Activated gamma-delta T cell treated with anti-CD3 and anti-CD28 coated beads, Interleukin-2, amount 50 U/mL, for 16 hours (primary cell): ENCODE results near the gene TMEM119.

Experiments used
- DNase-seq: peaks from one replicate; pipeline ENCODE4 v3.0.0-alpha.2; 2020; ENCODE audit warnings: low read depth

The TMEM119 gene

DNA sequence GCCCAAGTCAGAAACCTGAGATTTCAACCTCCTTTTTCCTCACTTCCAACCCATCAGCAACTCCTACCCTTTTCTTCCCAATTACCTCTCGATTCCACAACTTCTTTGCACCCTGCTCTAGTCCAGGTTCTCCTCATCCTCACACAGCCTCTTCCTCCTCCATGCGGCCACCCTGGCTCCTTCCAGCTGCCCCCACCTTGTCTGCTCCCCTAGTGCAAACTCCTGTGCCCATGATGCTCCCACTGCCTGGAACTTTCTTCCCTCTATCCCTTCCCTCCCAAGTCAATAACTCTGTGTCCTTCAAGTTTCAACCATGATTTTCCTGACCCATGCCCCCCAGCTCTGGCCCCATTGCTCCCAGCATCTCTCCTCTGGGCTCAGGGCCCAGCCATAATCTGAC is 18.5 kb upstream of the TMEM119 start:
- DNase-seq: no peak

DNA sequence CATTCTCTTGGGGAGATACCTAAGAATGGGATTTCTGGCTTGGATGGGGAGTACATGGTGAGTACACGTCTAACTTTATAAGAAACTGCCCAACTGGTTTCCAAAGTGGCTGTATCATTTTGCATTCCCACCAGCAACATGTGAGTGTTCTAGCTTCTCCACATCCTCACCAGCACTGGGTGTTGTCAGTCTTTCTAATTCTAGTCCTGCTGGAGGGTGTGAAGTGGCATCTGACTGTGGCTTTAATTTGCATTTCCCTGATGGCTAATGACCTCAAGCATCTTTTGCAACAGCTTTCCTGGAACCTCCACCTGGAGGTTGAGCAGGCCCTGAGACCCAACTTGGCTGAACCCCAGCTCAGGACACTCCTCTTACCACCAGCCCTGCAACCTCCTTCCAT is 18.0 kb upstream of the TMEM119 start:
- DNase-seq: no peak

DNA sequence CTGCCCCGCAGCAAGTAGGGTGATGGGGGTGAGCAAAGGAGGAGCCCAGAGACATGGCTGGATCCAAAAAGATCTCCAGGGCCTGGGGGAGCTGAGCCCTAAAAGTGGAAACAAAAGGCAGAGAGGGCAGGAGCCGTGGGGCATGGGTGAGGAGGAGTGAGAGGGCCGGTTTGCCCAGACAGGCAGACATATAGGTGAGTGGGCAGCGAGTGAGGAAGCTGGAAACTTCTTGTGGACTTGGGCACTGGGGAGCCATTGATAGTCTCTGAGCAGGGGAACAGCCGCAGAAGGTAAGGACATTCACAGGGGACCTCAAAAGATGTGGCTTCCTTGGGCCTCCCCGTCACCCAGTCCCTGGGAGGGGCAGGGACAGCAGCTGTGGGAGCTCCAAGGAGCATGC is 16.8 kb upstream of the TMEM119 start:
- DNase-seq: no peak

DNA sequence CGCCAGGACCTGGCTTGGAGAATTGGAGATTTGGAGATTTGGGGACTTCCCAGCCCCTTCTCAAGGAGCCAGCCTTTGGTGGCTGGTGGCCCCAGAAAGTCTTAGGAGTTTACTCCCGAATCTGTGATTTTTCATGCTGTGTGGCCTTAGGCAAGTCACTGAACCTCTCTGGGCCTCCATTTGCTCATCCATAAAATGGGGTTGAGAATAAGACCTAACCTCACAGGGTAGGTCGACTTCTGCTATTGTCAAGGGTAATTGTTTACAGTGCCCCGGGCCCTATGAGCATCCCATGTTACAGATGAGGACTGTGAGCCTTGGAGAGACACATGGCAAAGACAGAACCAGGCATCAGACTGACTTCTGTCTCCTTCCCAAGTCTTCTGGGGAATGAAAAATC is 16.2 kb upstream of the TMEM119 start:
- DNase-seq: no peak

DNA sequence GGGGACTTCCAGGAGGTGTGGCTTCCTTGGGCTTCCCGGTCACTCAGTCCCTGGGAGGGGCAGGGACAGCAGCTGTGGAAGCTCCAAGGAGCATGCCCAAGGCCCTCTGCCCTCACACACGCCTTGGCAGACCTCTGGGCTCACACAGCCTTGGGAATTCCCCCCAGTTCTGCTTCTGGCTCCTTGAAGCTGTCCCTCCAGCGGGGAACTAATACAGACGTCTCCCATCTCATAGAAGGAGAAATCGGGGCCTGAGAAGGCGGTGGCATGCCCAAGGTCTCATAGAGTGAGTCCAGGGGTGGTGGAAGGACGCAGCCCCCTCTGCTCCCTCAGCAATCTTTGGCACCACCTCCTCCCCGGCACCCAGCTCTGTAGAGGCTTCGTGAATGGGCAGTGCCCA is 15.7 kb upstream of the TMEM119 start:
- DNase-seq: no peak

GRCh38 chr12:108612788-108613282 is 15.0 kb upstream of the TMEM119 start:
- no peak for DNase-seq

GRCh38 chr12:108611884-108612415 is 14.1 kb upstream of the TMEM119 start:
- peak; percentile 55 for DNase-seq

DNA sequence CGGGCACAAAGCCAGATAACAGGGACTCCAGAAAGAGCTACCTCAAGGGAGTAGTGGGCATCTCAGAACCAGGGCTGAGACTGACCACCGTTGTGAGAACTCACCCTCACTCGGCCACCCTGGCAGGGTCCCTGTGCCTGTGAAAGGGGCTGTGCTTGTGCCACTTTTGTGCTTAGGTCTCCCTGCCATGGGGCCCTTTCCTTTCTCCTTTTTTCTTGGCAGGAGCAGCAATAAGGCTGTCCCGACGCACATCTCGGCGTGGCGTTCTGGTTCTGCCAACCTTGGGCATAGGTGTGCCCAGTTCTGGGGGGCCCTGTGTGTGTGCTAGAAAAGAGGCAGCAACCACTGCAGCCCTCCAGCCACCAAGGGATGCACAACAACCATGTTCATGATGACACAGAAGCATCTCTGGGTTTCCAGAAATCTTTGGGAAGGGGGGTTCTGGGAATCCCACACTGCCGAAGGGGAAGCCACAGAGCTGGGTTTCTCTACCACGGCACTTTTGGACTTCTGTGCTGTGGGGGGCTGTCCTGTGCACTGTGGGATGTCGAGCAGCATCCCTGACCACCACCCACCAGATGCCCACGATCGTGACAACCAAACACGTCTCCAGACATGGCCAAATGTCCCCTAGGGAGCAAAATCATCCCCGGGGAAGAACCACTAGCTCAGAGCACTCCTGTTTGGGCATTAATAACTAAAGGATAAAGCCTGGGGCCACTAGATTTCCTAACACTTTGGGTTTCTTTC is 13.1 kb upstream of the TMEM119 start:
- no peak for DNase-seq

GRCh38 chr12:108610336-108610815 is 12.5 kb upstream of the TMEM119 start:
- DNase-seq: no peak

GRCh38 chr12:108609537-108610335 is 11.9 kb upstream of the TMEM119 start:
- DNase-seq: no peak

- no peak for DNase-seq
Measured at GRCh38 chr12:108608616-108609015, 10.7 kb upstream of the TMEM119 start.

DNA sequence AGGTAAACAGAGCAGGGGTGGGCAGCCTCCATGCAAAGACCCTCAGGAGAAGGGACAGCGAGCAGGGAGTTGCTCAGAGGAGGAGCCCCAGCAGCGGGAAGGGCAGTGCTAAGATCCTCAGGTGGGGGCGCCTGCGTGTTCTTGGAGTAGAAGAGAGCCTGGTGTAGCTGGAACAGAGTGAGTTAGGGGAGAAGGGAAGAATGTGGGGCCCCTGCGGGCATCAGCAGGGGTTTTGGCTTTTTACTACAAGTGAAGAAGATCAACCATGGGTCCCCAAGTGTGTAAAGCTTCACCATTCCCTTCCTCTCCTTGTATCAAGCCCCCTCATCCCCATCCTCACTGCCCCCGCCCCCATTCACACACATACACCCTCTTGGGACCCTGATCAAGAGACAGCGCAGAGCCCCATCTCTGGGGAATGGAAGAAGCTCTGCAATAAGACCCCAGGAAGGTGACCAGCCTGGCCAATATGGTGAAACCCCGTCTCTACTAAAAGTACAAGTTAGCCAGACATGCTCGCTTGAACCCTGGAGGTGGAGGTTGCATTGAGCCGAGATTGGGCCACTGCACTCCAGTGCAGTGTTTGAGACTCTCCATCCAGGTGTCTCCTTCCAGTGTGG is 10.2 kb upstream of the TMEM119 start:
- no peak for DNase-seq

DNA sequence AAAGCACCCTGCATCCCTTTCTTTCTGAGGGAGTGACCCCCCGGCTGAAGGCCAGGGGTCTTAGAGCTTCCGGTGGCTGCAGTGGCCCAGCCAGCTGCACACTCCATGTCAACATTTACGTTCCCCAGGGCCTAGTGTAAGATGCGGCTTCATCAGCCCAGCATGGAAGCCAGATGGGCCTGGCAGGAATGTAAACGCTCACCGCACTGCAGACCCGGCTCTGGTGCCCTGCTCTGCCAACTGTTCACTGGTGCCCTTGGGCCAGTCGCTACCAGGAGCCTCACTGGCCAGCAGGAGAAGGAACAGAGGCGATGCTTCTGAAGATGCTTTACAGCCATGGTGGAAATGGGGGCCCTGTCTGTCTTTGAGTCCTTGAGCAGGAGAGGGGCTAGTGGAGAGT is 8.6 kb upstream of the TMEM119 start:
- DNase-seq: no peak

DNA sequence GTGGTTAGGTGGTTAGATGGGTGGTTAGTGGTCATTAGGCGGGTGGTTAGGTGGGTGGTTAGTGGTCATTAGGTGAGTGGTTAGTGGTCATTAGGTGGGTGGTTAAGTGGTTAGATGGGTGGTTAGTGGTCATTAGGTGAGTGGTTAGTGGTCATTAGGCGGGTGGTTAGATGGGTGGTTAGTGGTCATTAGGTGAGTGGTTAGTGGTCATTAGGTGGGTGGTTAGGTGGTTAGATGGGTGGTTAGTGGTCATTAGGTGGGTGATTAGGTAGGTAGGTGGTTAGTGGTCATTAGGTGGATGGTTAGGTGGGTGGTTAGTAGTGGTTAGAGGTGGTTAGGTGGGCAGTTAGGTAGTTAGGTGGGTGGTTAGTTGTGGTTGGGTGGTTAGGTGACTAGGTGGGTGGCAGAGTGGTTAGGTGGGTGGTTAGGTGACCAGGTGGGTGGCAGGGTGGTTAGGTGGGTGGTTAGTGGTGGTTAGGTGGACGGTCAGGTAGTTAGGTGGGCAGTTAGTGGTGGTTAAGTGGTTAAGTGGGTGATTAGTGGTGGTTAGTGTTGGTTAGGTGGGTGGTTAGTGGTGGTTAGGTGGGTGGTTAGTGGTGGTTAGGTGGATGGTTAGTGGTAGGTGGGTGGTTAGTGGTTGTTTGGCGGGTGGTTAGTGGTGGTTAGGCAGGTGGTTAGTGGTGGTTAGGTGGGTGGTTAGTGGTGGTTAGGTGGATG is 8.0 kb upstream of the TMEM119 start:
- DNase-seq: no peak

DNA sequence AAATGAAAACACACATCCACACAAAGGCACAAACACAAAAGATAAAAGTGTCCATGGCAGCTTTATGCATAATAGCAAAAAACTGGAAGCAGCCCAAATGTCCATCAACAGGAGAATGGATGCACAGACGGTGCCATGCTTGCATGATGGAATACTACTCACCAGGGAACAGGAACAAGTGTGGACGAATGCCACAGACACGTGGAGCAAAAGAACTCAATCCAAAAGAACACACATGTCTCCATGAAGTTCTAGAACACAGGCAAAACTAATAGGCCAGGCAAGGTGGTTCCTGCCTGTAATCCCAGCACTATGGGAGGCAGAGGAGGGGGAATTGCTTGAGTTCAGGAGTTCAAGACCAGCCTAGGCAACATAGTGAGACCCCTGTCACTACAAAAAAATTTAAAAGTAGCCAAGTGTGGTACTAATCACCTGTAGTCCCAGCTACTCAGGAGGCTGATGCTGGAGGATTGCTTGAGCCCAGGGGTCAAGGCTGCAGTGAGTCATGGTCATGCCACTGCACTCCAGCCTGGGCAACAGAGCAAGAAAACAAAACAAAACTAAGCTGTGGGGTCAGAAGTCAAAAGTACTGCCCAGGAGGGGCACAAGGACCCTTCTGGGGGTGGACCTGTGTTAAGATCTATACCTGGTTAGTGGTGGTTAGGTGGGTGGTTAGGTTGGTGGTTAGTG is 7.3 kb upstream of the TMEM119 start:
- no peak for DNase-seq

DNA sequence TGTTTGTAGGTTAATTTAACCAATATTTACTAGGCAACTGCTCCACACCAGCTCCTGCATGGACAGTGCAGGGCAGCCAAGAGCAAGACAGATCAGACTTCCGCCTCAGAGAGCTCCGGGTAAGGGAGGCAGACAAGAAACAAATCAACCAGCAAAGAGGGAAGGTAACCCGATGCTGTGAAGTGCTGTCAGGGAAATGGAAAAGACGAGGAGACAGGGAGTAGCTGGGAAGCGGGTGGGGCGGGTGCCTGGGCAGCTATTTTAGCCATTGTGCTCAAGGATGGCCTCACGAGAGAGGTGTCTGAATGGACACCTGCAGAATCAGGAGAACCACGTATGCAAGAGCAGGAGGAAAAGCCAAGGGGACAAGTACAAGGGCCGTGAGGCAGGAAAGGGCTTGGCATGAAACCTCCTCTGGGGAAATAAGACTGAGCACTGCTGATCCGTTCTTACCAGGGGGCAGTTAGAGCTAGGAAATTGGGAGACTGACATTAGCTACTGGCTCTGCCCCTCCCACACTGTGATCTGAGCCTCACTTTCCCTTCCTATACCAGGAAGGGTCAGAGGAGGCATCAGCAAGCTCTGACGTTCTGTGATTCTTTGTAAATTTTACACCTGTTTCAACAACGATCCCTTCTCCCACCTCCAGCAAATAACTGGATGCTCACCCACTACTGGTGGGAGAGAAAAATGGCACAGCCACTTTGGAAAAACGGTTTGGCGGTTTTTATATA is 6.5 kb upstream of the TMEM119 start:
- DNase-seq: no peak

DNA sequence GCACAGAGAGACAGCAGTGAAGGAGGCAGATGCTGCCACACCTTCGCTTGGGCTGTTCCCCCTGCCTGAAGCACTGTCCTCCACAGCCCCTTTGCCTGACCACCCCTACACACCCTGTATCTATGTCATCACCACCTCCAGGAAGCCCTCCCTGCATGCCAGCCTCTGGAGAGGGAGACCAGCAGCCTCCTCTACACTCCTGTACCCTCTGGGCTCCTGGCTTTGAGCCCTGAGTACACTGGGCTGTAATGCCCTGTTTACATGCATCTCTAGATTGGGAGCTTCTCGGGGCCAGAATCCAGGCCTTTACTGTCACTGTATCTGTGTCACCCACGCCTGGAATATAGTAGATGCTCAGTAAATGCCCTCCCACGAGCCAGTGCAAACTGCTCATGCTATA is 5.9 kb upstream of the TMEM119 start:
- DNase-seq: no peak

DNA sequence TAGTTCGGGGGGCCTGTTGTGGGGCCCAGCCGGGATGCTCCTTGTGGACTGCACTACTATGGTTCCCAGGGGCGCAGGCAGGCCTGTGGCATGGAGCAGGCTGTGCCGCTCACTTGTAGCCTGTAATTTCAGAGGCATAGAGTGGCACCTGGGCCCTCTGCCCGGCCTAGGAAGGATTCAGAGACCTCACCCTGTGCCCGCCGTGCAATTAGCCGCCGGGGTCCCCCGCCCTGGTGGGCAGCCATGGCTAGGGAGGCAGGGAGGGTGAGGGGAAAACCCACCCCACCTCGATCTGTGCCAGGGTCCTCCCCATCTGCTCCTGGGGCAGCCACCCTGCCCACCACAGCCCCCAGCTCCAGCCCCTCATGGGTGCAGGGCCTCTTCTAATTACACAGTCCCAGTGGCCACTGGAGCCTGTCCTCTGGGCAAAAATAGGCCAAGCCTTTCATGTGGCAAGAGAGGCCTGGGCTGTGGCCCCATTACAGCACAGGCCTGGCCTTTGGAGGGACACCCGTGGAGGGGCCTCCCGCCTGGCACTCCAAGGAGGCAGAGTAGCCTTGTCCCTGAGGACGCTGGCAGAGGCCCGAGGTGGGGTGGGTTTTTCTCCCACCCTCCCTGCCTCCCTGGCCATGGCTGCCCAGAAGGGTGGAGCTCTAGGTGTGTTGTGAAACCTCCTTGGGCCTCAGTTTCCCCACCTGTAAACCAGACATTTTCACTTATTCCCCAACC is 5.3 kb upstream of the TMEM119 start:
- no peak for DNase-seq

DNA sequence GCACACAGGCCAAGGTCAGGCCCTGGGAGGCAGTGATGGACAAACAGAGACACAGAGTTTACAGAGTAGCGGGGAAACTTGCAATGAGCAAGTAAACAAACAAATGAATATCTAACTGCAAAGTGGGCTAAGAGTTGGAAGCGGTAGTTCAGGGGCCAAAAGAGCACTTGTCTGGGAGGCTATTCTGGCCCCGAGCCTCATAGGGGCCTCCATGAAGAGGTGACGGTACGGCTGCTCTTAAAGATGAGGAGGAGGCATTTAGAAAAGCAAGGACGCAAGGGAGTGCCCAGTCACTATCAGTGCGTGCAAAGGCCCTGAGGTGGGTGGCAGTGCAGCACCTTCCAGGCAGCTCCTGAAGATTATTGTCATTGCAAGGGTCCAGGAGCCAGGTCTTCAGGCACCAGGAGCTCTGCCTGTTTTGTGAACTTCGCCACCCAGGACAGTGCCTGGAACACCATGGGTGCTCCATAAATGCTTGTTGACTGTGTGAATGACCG is 4.4 kb upstream of the TMEM119 start:
- DNase-seq: no peak

- no peak for DNase-seq
Measured at GRCh38 chr12:108600702-108601007, 2.8 kb upstream of the TMEM119 start.
